Aorta (tissue), 5 donors: ENCODE results near the gene ERICH6B. TPM values are rescaled to one million over a fixed set of nuclear protein-coding genes. Genes with fewer than 3 reads are reported as not detected.
A peak's percentile ranks its signal among the peaks of the same experiment; 100 is the strongest.

ENCODE experiments used
- ATAC-seq: fragments of 200-7000 bp; cut with Tn5 transposase; one replicate; pipeline ENCODE4 v1.9.1; 2022; ENCODE audit warnings: moderate library complexity; ENCODE audit not compliant: low FRiP score
- DNase-seq, 2 donors: peaks; one replicate each; pipeline ENCODE4 v3.0.0-alpha.2; 2020
- H3K27ac ChIP-seq, 2 donors: one replicate each; pipeline ENCODE4 v1.5.1; 2013; ENCODE audit warnings: low read length in 2 of 2, mild to moderate bottlenecking in 2 of 2, moderate library complexity in 2 of 2, control low read depth in 1 of 2, inconsistent platforms in 1 of 2, low read depth in 1 of 2
- H3K27me3 ChIP-seq, 2 donors: one replicate each; pipeline ENCODE4 v1.6.1; 2013; ENCODE audit warnings: control low read depth in 1 of 2, low read length in 1 of 2, mild to moderate bottlenecking in 1 of 2, moderate library complexity in 1 of 2; ENCODE audit not compliant: insufficient read depth in 2 of 2, control insufficient read depth in 1 of 2
- H3K36me3 ChIP-seq, 2 donors: one replicate each; pipeline ENCODE4 v1.6.1; 2013; ENCODE audit warnings: control low read depth in 1 of 2, low read length in 1 of 2, mild to moderate bottlenecking in 1 of 2; ENCODE audit not compliant: insufficient read depth in 2 of 2, control insufficient read depth in 1 of 2
- H3K4me1 ChIP-seq, 2 donors: one replicate each; pipeline ENCODE4 v1.6.1; 2013; ENCODE audit warnings: low read length in 2 of 2, control low read depth in 1 of 2, mild to moderate bottlenecking in 1 of 2, moderate library complexity in 1 of 2; ENCODE audit not compliant: insufficient read depth in 2 of 2, control insufficient read depth in 1 of 2
- H3K4me3 ChIP-seq, 2 donors: one replicate each; pipeline ENCODE4 v1.5.1; 2013; ENCODE audit warnings: low read length in 2 of 2, control low read depth in 1 of 2, mild to moderate bottlenecking in 1 of 2
- H3K9me3 ChIP-seq: one replicate; pipeline ENCODE4 v1.6.1; 2013; ENCODE audit warnings: mild to moderate bottlenecking, low read length; ENCODE audit not compliant: control insufficient read depth
- WGBS, 2 donors: extraction: QIAGEN DNeasy Blood & Tissue Kit; methylation state at CpG; one replicate each; pipeline ENCODE4 v1.1.7; 2013; 5-methylcytosine and 5-hydroxymethylcytosine counted together
- intact Hi-C, 2 donors: fragments of 100-400 bp; cut with DNase I; formaldehyde crosslinking; loops; one replicate each; pipeline versions ENCODE4 v1.14.2 to v1.15.0; 2022
- polyA plus RNA-seq, 2 donors: library from polyadenylated mRNA; stranded (reverse); fragments of 200-250 nt; gene quantifications; one replicate each; pipeline ENCODE4 v1.2.3, GENCODE V29; 2013
- total RNA-seq, 2 donors: library from RNA; stranded (reverse); fragmentation: NEBNext Ultra II Directional; extraction: Animal tissue kit (Norgen Biotek cat#: 25700); gene quantifications; one replicate each; pipeline ENCODE4 v1.2.1, GENCODE V29; 2021
- donor health status: healthy with polysubstance abuse.
- donor health status: Bipolar disorder and iron deficiency.
- donor health status: DM: no; HTN: no; CAD: no.
- donor health status: DM: no; HTN: no; CAD: no.
- donor health status: DM: yes; HTN: yes; CAD: no.

Gene ERICH6B
- total and polyA plus RNA-seq, 4 donors: not detected

- WGBS, 2 donors: 28 to 39% methylated on average over 3 of the region's 3 CpGs
- intact Hi-C loops: no loop called here
- Histone ChIP-seq H3K4me3 (no peak overlapping the region), H3K4me1 (no peaks in the 10 kb centered on the region), H3K9me3 (peaks cover 2% of the 10 kb centered on the region), H3K27me3 (peaks cover 0 to 2% of the 10 kb centered on the region in 2 donors), H3K27ac (no peak overlapping the region), H3K36me3 (no peaks in the 10 kb centered on the region)
- DNase-seq (no peak), ATAC-seq (no peak)
Measured at GRCh38 chr13:45607931-45608330, 7.6 kb downstream of the ERICH6B start.

GRCh38 chr13:45604892-45605291 is 10.6 kb downstream of the ERICH6B start:
- Histone ChIP-seq H3K4me1 (no peaks in the 10 kb centered on the region), H3K27ac (no peak overlapping the region), H3K27me3 (no peaks in the 10 kb centered on the region), H3K4me3 (no peak overlapping the region), H3K36me3 (no peaks in the 10 kb centered on the region), H3K9me3 (peaks cover 2% of the 10 kb centered on the region)
- no peak for ATAC-seq
- intact Hi-C loops: no loop called here
- WGBS, 2 donors: 59 to 61% methylated on average over 4 of the region's 4 CpGs
- no peak for DNase-seq

- Histone ChIP-seq H3K27ac (no peak overlapping the region), H3K9me3 (no peaks in the 10 kb centered on the region), H3K36me3 (no peaks in the 10 kb centered on the region), H3K4me3 (no peak overlapping the region), H3K27me3 (no peaks in the 10 kb centered on the region), H3K4me1 (no peaks in the 10 kb centered on the region)
- ATAC-seq (peak; percentile 11), DNase-seq (no peak)
- 88 to 94% methylated on average over 4 of the region's 4 CpGs for WGBS, 2 donors
- intact Hi-C loops: no loop called here
Measured at GRCh38 chr13:45603338-45603737, 12.2 kb downstream of the ERICH6B start.

- no peaks in the 10 kb centered on the region for H3K4me1 ChIP-seq
- H3K27ac ChIP-seq: no peak overlapping the region
- no peaks in the 10 kb centered on the region for H3K36me3 ChIP-seq
- H3K4me3 ChIP-seq: no peak overlapping the region
- ATAC-seq: no peak
- 24 to 28% methylated on average over 4 of the region's 4 CpGs for WGBS, 2 donors
- intact Hi-C loops: no loop called here
- H3K27me3 ChIP-seq: no peaks in the 10 kb centered on the region
- DNase-seq: no peak
- no peaks in the 10 kb centered on the region for H3K9me3 ChIP-seq
Measured at GRCh38 chr13:45602183-45603170, 13.1 kb downstream of the ERICH6B start.

GRCh38 chr13:45601680-45602079 is 13.9 kb downstream of the ERICH6B start:
- Histone ChIP-seq H3K27ac (no peak overlapping the region), H3K9me3 (no peaks in the 10 kb centered on the region), H3K36me3 (no peaks in the 10 kb centered on the region), H3K27me3 (no peaks in the 10 kb centered on the region), H3K4me3 (no peak overlapping the region), H3K4me1 (no peaks in the 10 kb centered on the region)
- no peak for ATAC-seq
- WGBS, 2 donors: 51 to 81% methylated on average over 2 of the region's 2 CpGs
- intact Hi-C loops: no loop called here
- DNase-seq: no peak

GRCh38 chr13:45598597-45598996 is 16.9 kb downstream of the ERICH6B start:
- Histone ChIP-seq H3K27ac (no peak overlapping the region), H3K4me3 (no peak overlapping the region), H3K27me3 (no peaks in the 10 kb centered on the region), H3K36me3 (no peaks in the 10 kb centered on the region), H3K9me3 (no peaks in the 10 kb centered on the region), H3K4me1 (no peaks in the 10 kb centered on the region)
- intact Hi-C loops: no loop called here
- WGBS, 2 donors: 85 to 88% methylated on average over 4 of the region's 4 CpGs
- no peak for ATAC-seq
- DNase-seq: no peak

GRCh38 chr13:45596800-45597475 is 18.6 kb downstream of the ERICH6B start:
- H3K27ac ChIP-seq: no peak overlapping the region
- ATAC-seq (no peak), DNase-seq (no peak)
- H3K27me3 ChIP-seq: no peaks in the 10 kb centered on the region
- 71 to 76% methylated on average over 2 of the region's 2 CpGs for WGBS, 2 donors
- H3K4me1 ChIP-seq: no peaks in the 10 kb centered on the region
- H3K4me3 ChIP-seq: no peak overlapping the region
- intact Hi-C loops: no loop called here
- H3K9me3 ChIP-seq: no peaks in the 10 kb centered on the region
- H3K36me3 ChIP-seq: no peaks in the 10 kb centered on the region

- DNase-seq (no peak), ATAC-seq (no peak)
- no peaks in the 10 kb centered on the region for H3K4me1 ChIP-seq
- H3K27ac ChIP-seq: no peak overlapping the region
- intact Hi-C loops: no loop called here
- 36 to 48% methylated on average over 2 of the region's 2 CpGs for WGBS, 2 donors
- no peaks in the 10 kb centered on the region for H3K27me3 ChIP-seq
- H3K36me3 ChIP-seq: no peaks in the 10 kb centered on the region
- no peaks in the 10 kb centered on the region for H3K9me3 ChIP-seq
- no peak overlapping the region for H3K4me3 ChIP-seq
Measured at GRCh38 chr13:45595965-45596364, 19.6 kb downstream of the ERICH6B start.
